Epithelial cell of esophagus (primary cell): ENCODE measurements around the gene TBC1D14.
"Not testable (repeated sequence)": the region's sequence is repeated elsewhere in the genome, so short reads cannot be mapped to it uniquely, and the experiment has no call there.

Experiments used
- DNase-seq: peaks from one replicate; pipeline ENCODE4 v3.0.0; 2010; ENCODE audit warnings: low read depth
- H3K4me3 ChIP-seq: 2 replicates; pipeline ENCODE4 v1.5.1; 2011; ENCODE audit warnings: mild to moderate bottlenecking, low read length, control low read depth
- TF ChIP-seq, protein P1 (sequence below): IDR thresholded peaks from 2 replicates; pipeline ENCODE4 v1.5.1; 2011; ENCODE audit warnings: low read depth, mild to moderate bottlenecking, low read length, control low read depth, inconsistent platforms; ENCODE audit not compliant: insufficient read depth; ENCODE audit errors: missing control alignments

Gene TBC1D14

DNA sequence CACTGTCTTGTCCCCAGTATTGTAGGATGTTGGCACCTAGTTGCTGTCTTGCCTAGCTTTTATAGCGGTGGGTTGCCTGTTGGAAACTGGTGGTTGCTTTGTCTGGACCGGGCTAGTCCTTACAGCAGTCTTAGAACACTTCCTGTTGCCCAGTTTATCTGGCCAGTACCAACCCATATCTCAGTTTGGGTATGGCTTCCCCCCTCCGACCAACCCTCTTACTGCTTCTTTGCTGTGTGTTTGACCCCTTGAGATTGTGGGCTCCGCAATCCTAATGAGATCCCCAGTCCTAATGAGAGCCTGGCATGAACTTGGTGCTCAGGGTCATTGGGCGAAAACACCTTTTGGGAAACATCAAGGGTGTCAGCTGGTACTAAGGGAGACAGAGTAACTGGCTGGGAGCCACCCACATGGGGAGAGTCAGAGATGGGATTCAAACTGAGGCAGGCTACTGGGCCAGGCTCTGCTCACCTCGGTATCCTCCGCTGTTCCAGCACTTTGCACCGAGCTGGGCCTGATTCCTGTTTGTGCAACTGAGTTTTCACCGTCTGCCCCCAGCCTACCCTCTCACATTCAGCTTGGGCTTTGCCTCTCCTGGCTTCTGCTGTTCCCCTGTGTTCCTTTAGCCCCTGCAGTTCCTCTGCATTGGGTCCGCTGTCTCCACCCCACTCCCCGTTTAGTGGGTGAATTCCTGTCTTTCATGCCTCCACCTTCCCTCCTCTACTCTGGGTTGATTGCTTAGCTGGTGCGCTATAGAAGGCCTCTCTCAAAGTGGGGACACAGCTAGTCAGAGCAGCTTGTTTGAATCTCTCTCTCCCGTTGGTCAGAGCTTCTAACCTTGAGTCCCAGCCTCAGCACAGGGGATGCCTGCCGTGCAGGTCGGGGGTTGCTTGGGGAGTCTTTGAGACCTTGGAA lies 1.6 kb downstream of the TBC1D14 start:
- peak overlapping the region; percentile 71 for H3K4me3 ChIP-seq
- no peak for DNase-seq
- TF ChIP-seq, protein P1, sequence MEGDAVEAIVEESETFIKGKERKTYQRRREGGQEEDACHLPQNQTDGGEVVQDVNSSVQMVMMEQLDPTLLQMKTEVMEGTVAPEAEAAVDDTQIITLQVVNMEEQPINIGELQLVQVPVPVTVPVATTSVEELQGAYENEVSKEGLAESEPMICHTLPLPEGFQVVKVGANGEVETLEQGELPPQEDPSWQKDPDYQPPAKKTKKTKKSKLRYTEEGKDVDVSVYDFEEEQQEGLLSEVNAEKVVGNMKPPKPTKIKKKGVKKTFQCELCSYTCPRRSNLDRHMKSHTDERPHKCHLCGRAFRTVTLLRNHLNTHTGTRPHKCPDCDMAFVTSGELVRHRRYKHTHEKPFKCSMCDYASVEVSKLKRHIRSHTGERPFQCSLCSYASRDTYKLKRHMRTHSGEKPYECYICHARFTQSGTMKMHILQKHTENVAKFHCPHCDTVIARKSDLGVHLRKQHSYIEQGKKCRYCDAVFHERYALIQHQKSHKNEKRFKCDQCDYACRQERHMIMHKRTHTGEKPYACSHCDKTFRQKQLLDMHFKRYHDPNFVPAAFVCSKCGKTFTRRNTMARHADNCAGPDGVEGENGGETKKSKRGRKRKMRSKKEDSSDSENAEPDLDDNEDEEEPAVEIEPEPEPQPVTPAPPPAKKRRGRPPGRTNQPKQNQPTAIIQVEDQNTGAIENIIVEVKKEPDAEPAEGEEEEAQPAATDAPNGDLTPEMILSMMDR, result no peak

DNA sequence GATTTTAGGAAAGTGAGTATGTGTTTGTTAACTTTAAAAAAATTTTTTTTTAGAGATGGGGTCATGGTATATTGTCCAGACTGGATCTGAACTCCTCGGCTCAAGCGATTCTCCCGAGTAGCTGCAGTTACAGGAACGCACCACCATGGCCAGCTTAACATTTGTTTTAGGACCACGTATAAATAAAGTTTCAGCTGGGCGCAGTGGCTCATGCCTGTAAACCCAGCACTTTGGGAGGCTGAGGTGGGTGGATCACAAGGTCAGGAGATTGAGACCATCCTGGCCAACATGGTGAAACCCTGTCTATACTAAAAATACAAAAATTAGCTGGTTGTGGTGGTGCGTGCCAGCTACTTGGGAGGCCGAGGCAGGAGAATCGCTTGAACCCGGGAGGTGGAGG lies 2.3 kb downstream of the TBC1D14 start:
- H3K4me3 ChIP-seq, DNase-seq: not testable (repeated sequence)

DNA sequence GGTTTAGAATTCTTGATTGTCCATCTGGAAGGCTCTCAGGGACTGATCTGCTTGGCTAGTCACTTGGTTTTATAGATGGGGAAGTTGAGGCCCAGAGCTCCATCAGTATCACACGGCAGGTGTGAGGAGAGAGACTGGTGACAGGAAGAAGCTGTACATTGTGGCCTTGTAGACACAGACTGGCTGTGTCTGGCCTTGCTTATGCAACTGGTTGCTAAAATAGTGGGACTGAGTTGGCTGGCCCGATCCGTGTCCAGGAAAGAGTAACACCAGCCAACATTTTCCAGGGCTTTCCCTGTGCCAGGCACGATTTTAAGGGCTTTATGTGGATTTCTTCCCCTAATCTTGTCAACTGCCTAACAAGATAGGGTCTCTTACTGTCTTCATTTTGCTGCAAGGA lies 2.8 kb downstream of the TBC1D14 start:
- H3K4me3 ChIP-seq, result no peak overlapping the region
- no peak for DNase-seq
- TF ChIP-seq, protein P1, result no peak

DNA sequence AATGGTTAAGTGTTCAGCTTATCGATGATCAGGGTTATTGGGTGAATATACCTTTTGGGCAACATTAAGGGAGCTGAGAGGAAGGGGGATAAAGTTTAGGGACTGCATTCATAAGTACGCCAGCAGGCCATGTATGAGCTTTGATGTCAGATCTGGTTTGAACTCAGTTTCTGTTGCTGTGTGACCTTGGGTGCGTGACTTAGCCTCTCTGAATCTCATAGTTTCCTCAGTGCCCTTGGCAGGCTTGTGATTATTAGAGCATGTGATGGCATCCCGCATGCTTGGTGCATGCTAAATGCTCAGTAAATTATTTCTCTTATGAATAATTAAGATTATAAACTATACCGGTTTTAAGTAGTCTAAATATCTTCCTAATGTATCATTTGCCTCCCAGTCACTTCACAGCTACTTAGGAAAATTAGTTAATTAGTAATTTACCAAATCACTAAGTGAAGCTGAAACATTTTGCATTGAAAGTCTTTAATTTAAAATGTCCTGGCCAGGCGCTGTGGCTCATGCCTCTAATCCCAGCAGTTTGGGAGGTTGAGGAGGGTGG lies 3.8 kb downstream of the TBC1D14 start:
- DNase-seq, result no peak
- H3K4me3 ChIP-seq, result no peak overlapping the region
- TF ChIP-seq, protein P1, result no peak

DNA sequence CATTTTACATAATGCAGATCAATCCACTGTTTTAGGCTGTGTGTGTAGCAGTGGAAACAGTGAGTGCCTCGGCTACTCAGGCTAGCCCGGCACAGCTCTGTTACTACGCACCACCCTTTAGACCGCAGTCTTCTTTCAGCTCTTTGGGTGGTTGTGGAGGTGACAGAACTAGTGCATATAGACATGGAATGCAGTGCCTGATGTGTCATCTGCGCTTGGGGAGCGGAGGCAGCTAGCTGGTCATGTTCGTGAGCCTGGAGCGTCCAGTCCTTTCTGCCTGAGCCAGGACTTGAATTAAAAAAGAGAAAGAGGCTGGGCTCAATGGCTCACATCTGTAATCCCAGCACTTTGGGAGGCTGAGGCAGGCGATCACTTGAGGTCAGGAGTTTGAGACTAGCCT lies 4.8 kb downstream of the TBC1D14 start:
- TF ChIP-seq, protein P1, result no peak
- no peak for DNase-seq
- no peak overlapping the region for H3K4me3 ChIP-seq

DNA sequence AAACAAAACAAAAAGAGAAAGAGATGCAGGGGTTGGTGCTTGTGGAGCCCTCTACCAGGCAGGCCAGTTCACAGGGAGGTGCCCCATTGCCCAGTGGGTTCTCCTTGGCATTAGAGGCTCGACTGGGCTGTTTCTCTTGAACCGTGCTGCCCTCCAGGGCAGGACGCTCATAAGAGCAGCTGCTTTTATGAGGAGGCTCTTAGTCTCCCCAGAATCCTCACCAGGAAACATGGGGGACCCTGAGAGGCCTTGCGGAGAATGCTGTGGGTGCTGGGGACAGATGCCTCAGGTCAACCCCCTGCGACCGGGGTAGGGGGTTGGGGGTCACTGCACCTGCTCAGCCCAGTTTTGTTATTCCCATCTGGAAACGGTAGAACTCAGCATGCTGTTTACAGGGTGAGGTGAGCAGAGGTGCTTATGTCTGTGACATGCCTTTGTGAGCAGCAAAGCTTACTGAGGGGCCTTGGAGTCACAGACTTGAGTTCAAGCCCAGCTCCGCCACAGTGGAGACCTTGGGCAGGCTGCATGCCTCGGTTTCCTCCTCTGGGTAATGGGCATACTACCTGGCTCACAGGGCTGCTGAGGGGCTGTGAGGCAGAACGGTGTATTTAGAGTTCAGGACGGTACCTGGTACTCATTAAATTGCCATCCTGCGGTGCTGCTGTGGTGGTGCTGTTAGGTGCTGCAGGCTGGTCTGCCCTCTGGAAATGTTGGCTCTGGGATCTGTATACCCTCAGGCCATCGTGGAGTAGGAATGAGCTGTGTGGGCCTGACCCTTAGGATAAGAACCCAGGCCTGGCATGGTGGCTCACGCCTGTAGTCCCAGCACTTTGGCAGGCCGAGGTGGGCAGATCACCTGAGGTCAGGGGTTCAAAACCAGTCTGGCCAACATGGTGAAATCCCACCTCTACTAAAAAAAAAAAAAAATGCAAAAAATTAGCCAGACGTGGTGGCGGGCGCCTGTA lies 5.7 kb downstream of the TBC1D14 start:
- DNase-seq, result no peak
- H3K4me3 ChIP-seq, result no peak overlapping the region
- TF ChIP-seq, protein P1, result no peak

DNA sequence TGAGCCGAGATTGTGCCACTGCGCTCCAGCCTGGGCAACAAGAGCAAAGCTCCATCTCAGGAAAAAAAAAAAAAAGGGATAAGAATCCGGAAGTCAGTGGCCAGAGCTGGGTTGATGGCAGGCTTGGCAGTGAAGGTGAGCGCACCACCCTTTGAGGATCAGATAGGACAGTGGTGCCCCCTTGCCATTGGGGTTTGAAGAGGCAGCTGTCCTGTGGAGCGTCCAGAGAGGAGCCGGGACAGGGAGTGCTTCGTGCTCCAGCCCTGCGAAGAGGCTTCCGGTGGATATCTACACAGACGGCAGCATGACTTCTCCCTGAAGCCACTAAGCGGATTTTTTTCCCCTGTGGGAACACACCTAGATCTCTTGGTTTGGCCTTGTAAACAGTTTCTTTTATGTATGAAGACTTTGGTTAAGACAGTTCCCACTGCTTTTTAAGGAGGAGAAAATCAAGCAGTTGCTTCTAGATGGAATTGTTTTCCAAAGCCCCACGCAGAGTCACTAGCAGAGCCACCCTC lies 6.5 kb downstream of the TBC1D14 start:
- DNase-seq, result no peak
- TF ChIP-seq, protein P1, result no peak
- H3K4me3 ChIP-seq, result no peak overlapping the region
